Measurements from ENCODE around the gene LCE1E. TPM values are rescaled to one million over a fixed set of nuclear protein-coding genes. Genes with fewer than 3 reads are reported as not detected.

LCE1E gene
- total and polyA plus RNA-seq, 8 donors = not detected

DNA sequence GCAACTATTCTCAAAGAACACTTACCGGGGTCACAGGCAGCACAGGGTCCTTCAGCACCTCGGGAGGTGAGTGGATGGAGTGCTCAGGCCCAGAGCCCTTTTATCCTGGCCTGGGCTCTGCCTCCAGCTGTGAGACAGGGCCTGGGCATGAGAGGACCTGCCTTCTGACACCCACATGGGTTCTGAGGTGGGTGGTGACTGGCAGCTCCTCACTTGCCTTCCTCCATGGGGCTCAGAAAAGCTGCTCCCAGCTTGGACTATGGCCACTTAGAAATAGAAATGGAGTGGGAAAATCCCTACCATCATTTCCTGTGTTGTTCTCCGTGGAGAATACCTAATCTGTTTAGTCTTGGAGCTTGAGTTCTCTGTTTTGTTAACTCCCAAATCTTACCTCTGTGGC lies 20.5 kb downstream of the LCE1E start, which contains the start of gene LCE1C:
Gene LCE1C, minus strand, starts transcription at position 76 of the 400 bp plus-strand sequence. CDS start 1,173 bp downstream, outside the sequence.
- intact Hi-C loops (cut with DNase I; ENCODE audit: low total_unique reads) = no loop called here
- no peaks in the 10 kb centered on the region for H3K36me3 ChIP-seq
- H3K27me3 ChIP-seq = peaks cover 0 to 5% (median 0%) of the 10 kb centered on the region in 3 donors
- H3K4me3 ChIP-seq = no peak within 1 kb of the TSS
- no peaks in the 10 kb centered on the region for H3K4me1 ChIP-seq
- 44 to 61% (median 55%) methylated on average over 3 of the region's 3 CpGs for WGBS, 5 donors
- DNase-seq = no peak
- peaks cover 0 to 5% (median 0%) of the 10 kb centered on the region in 4 donors for H3K9me3 ChIP-seq
- TF ChIP-seq POLR2AphosphoS5 (IDR thresholded peaks at IDR 0.05) (no peak), POLR2A (IDR thresholded peaks at IDR 0.05) (no peak), EP300 (IDR thresholded peaks at IDR 0.05) (no peak)
- TF ChIP-seq, protein P1, sequence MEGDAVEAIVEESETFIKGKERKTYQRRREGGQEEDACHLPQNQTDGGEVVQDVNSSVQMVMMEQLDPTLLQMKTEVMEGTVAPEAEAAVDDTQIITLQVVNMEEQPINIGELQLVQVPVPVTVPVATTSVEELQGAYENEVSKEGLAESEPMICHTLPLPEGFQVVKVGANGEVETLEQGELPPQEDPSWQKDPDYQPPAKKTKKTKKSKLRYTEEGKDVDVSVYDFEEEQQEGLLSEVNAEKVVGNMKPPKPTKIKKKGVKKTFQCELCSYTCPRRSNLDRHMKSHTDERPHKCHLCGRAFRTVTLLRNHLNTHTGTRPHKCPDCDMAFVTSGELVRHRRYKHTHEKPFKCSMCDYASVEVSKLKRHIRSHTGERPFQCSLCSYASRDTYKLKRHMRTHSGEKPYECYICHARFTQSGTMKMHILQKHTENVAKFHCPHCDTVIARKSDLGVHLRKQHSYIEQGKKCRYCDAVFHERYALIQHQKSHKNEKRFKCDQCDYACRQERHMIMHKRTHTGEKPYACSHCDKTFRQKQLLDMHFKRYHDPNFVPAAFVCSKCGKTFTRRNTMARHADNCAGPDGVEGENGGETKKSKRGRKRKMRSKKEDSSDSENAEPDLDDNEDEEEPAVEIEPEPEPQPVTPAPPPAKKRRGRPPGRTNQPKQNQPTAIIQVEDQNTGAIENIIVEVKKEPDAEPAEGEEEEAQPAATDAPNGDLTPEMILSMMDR (IDR thresholded peaks at IDR 0.05) = no peak
- H3K27ac ChIP-seq = no peak within 1 kb of the TSS

DNA sequence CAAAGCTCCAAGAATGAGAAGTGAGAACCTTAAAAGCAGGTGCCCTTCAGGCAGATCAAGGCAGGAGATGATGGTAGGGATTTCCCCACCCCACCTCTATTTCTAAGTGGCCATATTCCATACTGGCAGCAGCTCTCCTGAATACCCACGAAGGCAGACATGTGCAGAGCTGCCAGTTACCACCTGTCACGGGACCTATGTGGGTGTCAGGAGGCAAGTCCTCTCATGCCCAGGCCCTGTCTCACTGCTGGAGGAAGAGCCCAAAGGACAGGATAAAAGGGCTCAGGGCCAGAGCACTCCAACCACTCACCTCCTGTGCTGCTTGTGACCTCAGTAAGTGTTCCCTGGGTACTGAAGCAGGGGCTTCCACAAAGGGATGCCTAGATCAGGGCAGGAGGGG lies 25.0 kb downstream of the LCE1E start:
- Histone ChIP-seq H3K9me3 (peaks cover 0 to 5% (median 2%) of the 10 kb centered on the region in 4 donors), H3K4me1 (no peaks in the 10 kb centered on the region), H3K27ac (no peak overlapping the region), H3K4me3 (no peak overlapping the region), H3K36me3 (no peaks in the 10 kb centered on the region), H3K27me3 (peaks cover 0 to 11% (median 0%) of the 10 kb centered on the region in 3 donors)
- no peak for TF ChIP-seq POLR2A (IDR thresholded peaks at IDR 0.05)
- no peak for TF ChIP-seq POLR2AphosphoS5 (IDR thresholded peaks at IDR 0.05)
- no peak for TF ChIP-seq EP300 (IDR thresholded peaks at IDR 0.05)
- TF ChIP-seq, protein P1 (IDR thresholded peaks at IDR 0.05) = no peak
- no peak for DNase-seq
- intact Hi-C loops (cut with DNase I; ENCODE audit: low total_unique reads) = no loop called here
- 72 to 85% (median 79%) methylated on average over 1 to 2 of the region's 2 CpGs for WGBS, 5 donors

DNA sequence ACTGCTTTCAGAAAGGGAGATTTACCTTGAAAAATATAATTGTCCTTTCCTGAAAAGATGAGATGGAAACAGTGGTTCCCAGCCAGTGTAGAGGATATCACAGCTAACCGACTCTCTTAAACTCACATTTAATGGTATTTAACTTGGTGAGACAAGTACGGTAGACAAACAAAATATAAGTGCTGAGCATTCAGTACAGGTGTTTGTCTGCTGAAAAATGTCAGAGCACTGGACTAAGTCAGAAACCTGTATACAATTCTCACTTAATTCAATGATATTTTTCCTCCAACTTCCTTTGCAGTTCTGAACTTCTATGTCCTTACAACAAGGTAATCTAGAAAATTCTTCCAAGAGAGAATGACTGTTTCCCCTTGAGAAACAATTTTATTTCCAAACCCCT lies 25.6 kb downstream of the LCE1E start, which contains the start of gene LCE1B:
Gene LCE1B, plus strand, starts transcription at position 301 of the 400 bp plus-strand sequence. CDS start 476 bp downstream, outside the sequence.
- TF ChIP-seq, protein P1 (IDR thresholded peaks at IDR 0.05) = no peak
- TF ChIP-seq EP300 (IDR thresholded peaks at IDR 0.05) (no peak), POLR2AphosphoS5 (IDR thresholded peaks at IDR 0.05) (no peak), POLR2A (IDR thresholded peaks at IDR 0.05) (no peak)
- no peak for DNase-seq

DNA sequence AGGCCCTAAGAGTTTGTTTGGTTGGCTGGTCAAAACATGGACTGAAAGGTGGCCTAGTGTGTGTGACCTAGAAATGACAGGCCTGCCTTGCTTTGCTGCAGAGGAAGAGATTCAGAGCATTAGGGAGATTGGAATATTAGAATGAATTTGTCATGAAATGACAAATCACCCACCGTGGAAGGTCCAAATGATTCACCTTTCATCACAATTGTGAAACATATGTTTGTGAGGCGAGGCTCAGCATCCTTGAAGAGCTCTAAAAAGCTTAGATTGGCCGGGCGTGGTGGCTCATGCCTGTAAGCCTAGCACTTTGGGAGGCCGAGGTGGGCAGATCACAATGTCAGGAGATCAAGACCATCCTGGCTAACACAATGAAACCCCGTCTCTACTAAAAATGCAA lies 31.3 kb downstream of the LCE1E start:
- DNase-seq = no peak

More for the DNA sequence above, 25.6 kb downstream of the LCE1E start, which contains the start of gene LCE1B:
- peaks cover 0 to 6% (median 0%) of the 10 kb centered on the region in 3 donors for H3K27me3 ChIP-seq
- WGBS, 5 donors = 70 to 95% (median 87%) methylated on average over 2 of the region's 2 CpGs
- intact Hi-C loops (cut with DNase I; ENCODE audit: low total_unique reads) = no loop called here
- peaks cover 0 to 5% (median 2%) of the 10 kb centered on the region in 4 donors for H3K9me3 ChIP-seq
- no peak within 1 kb of the TSS for H3K4me3 ChIP-seq
- no peaks in the 10 kb centered on the region for H3K4me1 ChIP-seq
- H3K36me3 ChIP-seq = no peaks in the 10 kb centered on the region
- H3K27ac ChIP-seq = no peak within 1 kb of the TSS

More for the DNA sequence above, 31.3 kb downstream of the LCE1E start:
- Histone ChIP-seq H3K4me1 (no peaks in the 10 kb centered on the region), H3K27me3 (peaks cover 0 to 6% (median 0%) of the 10 kb centered on the region in 3 donors), H3K4me3 (no peak overlapping the region), H3K9me3 (peaks cover 0 to 3% (median 0%) of the 10 kb centered on the region in 4 donors), H3K36me3 (no peaks in the 10 kb centered on the region), H3K27ac (no peak overlapping the region)
- intact Hi-C loops (cut with DNase I; ENCODE audit: low total_unique reads) = no loop called here
- whole genome bisulfite sequencing, 5 donors = 85 to 89% (median 87%) methylated on average over 6 of the region's 6 CpGs
- TF ChIP-seq POLR2A (IDR thresholded peaks at IDR 0.05) (no peak), POLR2AphosphoS5 (IDR thresholded peaks at IDR 0.05) (no peak), EP300 (IDR thresholded peaks at IDR 0.05) (no peak)
- TF ChIP-seq, protein P1 (IDR thresholded peaks at IDR 0.05) = no peak

Measured in stomach (tissue), 9 donors.